GM12891 (cell line): ENCODE data around the gene PARD3.

Experiments
- PAX5 ChIP-seq: IDR thresholded peaks from 2 replicates; pipeline ENCODE4 v1.6.1; 2011; ENCODE audit warnings: low read length, moderate library complexity, mild to moderate bottlenecking; ENCODE audit not compliant: insufficient read depth, severe bottlenecking
- POLR2A ChIP-seq: IDR thresholded peaks from 2 replicates; pipeline ENCODE4 v1.6.1; 2011; ENCODE audit warnings: low read depth, low read length, control low read depth
- POLR2AphosphoS5 ChIP-seq: IDR thresholded peaks from 2 replicates; pipeline ENCODE4 v1.6.1; 2011; ENCODE audit warnings: low read depth, low read length, control low read depth
- POU2F2 ChIP-seq: IDR thresholded peaks from 2 replicates; pipeline ENCODE4 v1.6.1; 2011; ENCODE audit warnings: low read depth, mild to moderate bottlenecking, control low read depth, low read length, moderate library complexity
- SPI1 ChIP-seq: IDR thresholded peaks from 2 replicates; pipeline ENCODE4 v1.6.1; 2011; ENCODE audit warnings: low read depth, low read length, control low read depth
- TAF1 ChIP-seq: IDR thresholded peaks from 2 replicates; pipeline ENCODE4 v1.6.1; 2011; ENCODE audit warnings: low read depth, low read length, control low read depth

DNA sequence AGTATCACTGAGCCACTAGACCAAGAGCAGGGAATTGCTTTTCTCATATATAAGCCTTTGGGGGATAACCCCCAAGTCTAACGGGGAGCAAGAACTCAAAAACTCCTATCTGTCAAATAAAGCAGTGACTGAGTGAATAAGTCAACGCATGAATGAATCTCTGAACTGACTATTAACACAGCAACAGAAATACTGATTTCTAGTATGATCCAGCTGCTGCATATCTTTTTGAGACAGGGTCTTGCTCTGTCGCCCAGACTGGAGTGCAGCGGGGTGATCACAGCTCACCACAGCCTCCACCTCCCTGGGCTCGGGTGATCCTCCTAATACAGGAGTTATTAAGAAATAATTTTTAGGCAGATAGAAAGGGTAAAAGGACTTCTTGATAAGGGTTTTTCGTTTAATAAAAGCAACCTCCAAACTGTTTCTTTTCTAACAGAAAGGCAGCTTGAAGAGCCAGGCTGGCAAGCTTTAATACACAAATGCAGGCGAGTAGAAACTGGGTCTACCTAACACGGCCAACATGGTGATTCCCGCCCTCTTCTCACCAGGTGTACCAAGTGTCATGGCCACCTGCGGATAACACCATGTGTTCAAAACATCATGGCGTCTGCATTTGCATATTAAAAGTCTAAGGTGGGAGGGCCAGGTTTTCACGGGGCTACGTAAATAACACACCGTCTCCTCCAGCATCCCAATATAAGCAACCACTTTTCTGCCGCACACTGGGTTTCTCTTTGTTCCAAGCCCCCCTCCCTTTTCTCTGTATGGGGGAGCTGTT lies 631.9 kb downstream of the PARD3 start:
- TF ChIP-seq POLR2A (no peak), POU2F2 (no peak), POLR2AphosphoS5 (no peak), TAF1 (no peak), SPI1 (no peak), PAX5 (no peak)
